Measurements from ENCODE around the gene RPL38. TPM values are rescaled to one million over a fixed set of nuclear protein-coding genes. Genes with fewer than 3 reads are reported as not detected.

RPL38 gene
- total RNA-seq, 1 donor from 2014 or later, result 1,176 TPM

DNA sequence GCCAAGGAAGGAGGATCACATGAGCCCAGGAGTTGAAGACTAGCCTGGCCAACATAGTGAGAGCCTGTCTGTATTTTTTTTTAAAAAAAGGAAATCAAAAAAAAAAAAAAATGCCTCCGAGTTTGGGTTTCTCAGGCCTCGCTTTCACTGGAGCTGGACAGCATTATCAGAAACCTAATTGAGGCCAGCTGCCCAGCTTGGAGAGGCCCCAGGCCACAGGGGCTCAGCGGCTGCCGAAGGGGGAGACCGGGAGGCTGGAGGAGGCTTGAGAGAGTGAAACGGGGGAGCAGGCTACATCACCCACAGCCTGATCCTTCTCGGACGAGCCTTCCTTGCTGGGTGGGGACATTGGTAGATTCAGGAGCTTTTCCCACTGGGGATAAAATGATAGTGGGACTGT lies 15.0 kb downstream of the RPL38 start:
- Mint-ChIP-seq H3K27me3 (no peaks in the 10 kb centered on the region), H3K27ac (no peak overlapping the region), H3K4me1 (peaks cover 17% of the 10 kb centered on the region), H3K36me3 (ENCODE audit: low read depth) (peaks cover 2% of the 10 kb centered on the region), H3K9me3 (no peaks in the 10 kb centered on the region), H3K4me3 (no peak overlapping the region)
- DNase-seq, result no peak
- intact Hi-C loops (cut with micrococcal nuclease), result no loop called here

DNA sequence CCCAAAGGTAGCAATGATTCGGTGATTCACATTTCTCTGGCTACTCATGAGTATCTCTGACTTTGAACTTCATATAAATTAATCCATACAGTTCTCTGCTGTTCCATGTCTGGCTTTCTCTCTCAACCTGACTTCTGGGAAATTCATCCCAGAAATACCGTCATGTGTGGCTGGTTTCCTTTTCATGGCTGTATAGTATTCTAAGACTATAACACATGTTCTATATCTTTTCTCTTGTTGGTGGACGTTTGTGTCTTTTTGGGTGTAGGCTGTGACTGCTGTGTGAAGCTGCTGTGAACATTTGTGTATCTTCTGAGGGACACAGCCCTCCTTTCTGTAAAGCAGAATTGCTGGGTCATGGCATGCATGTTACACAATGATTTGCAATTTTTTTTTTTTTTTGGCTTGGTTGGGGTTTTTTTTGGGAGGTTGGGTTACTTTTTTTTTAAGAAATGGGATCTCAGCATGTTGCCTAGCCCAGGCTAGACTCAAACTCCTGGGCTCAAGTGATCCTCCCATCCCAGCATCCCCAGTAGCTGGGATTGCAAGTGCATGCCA lies 16.2 kb downstream of the RPL38 start:
- intact Hi-C loops (cut with micrococcal nuclease), result no loop called here
- Mint-ChIP-seq H3K4me3 (no peak overlapping the region), H3K36me3 (ENCODE audit: low read depth) (peaks cover 7% of the 10 kb centered on the region), H3K27me3 (no peaks in the 10 kb centered on the region), H3K4me1 (peaks cover 10% of the 10 kb centered on the region), H3K27ac (no peak overlapping the region), H3K9me3 (no peaks in the 10 kb centered on the region)
- DNase-seq, result no peak

DNA sequence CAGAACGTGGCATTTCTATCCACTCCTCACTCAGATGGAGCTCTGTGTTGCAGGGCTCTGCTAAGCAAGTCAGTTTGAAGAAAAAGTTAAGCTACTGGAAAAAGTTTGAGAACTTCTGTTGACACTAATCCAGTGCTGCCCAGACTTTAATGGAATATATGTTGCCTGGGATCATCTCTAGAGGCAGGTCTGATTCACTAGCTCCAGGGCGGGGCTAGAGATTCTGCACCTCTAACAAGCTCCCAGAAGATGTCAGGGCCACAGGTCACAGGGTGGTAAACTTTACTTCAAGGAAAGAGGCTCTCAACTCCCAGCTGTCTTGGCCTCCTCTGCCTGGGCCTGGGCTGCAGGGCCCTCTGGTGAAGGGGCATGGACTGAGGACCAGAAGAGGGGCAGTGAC lies 16.7 kb downstream of the RPL38 start:
- no peaks in the 10 kb centered on the region for H3K9me3 Mint-ChIP-seq
- peaks cover 7% of the 10 kb centered on the region for H3K36me3 Mint-ChIP-seq (ENCODE audit: low read depth)
- H3K4me3 Mint-ChIP-seq, result no peak overlapping the region
- peaks cover 10% of the 10 kb centered on the region for H3K4me1 Mint-ChIP-seq
- DNase-seq, result no peak
- H3K27me3 Mint-ChIP-seq, result no peaks in the 10 kb centered on the region
- intact Hi-C loops (cut with micrococcal nuclease), result no loop called here
- no peak overlapping the region for H3K27ac Mint-ChIP-seq

DNA sequence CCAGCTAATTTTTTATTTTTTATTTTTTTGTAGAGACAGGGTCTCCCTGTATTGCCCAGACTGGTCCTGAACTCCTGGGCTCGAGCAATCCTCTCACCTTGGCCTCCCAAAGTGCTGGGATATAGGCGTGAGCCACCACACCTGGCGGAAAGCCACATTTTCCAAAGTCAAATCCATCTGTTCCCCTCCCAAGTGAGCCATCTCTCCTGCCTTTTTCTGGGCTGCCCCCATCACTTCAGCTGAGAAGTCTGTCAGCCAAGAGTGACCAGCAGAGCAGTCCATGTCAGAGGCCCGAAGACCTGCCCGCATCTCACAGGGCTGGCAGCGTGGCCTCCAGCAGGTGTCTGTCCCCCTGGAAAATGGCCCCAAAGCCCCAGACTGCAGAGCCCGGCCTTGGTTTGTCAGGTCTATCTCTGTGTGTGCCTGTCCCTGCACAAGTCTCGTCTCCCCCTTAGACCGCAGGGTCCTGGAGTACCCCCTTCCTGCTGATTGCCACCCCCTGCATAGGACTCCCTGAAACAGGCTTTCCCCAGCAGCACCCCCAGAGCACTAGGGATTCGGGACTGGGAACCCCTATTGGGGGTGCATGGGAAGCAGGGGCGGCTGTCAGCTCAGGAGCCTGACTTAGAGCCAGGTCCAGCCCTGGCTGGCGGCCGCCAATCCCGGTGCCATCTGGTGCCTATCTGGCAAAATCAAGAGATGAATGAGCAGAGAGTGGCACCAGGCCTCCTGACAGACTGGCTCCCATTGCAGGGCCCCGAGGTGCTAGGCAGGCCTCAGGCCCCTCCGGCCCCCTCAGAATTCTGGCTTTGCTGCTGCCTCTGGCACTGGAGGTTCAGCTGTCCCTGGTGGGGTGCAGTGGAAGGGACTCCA lies 17.7 kb downstream of the RPL38 start:
- Mint-ChIP-seq H3K36me3 (ENCODE audit: low read depth) (peaks cover 7% of the 10 kb centered on the region), H3K4me1 (peaks cover 4% of the 10 kb centered on the region), H3K9me3 (no peaks in the 10 kb centered on the region), H3K4me3 (no peak overlapping the region), H3K27me3 (no peaks in the 10 kb centered on the region), H3K27ac (no peak overlapping the region)
- DNase-seq, result no peak
- intact Hi-C loops (cut with micrococcal nuclease), result no loop called here

DNA sequence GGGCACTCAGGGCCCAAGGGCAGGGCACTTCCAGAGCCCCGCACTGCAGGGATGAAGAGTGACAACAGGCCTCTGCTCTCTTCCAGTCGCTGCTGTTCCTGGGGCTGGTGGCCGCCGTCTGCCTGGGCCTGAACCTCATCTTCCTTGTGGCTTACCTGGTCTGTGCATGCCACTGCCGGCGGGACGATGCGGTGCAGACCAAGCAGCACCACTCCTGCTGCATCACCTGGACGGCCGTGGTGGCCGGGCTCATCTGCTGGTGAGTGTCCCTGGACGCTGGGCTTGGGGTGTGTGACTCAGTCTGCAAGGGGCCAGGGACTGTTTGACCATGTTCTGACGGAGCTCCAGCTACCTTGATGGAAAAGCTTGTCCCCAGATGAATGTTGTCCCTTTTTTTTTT lies 18.9 kb downstream of the RPL38 start:
- Mint-ChIP-seq H3K4me1 (no peaks in the 10 kb centered on the region), H3K36me3 (ENCODE audit: low read depth) (peaks cover 7% of the 10 kb centered on the region), H3K27me3 (no peaks in the 10 kb centered on the region), H3K9me3 (no peaks in the 10 kb centered on the region), H3K27ac (no peak overlapping the region), H3K4me3 (no peak overlapping the region)
- DNase-seq, result no peak
- intact Hi-C loops (cut with micrococcal nuclease), result no loop called here

DNA sequence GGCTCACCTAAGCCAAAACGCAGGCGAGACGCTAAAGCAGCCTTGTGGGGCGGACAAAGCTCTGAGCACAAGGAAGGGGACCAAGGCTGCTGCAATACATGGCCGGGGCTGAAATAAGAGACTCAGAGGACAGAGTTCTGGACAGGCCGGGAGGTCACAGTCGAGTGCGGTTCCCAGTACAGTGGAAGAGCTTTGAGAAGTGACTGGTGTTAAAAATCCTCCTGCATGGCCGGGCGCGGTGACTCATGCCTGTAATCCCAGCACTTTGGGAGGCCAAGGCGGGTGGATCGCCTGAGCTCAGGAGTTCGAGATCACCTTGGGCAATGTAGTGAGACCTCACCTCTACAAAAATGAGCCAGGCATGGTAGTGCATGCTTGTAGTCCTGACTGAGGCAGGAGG lies 20.4 kb downstream of the RPL38 start:
- DNase-seq, result no peak
- intact Hi-C loops (cut with micrococcal nuclease), result no loop called here
- no peaks in the 10 kb centered on the region for H3K4me1 Mint-ChIP-seq
- peaks cover 13% of the 10 kb centered on the region for H3K36me3 Mint-ChIP-seq (ENCODE audit: low read depth)
- H3K27me3 Mint-ChIP-seq, result no peaks in the 10 kb centered on the region
- no peaks in the 10 kb centered on the region for H3K9me3 Mint-ChIP-seq
- no peak overlapping the region for H3K4me3 Mint-ChIP-seq
- no peak overlapping the region for H3K27ac Mint-ChIP-seq

DNA sequence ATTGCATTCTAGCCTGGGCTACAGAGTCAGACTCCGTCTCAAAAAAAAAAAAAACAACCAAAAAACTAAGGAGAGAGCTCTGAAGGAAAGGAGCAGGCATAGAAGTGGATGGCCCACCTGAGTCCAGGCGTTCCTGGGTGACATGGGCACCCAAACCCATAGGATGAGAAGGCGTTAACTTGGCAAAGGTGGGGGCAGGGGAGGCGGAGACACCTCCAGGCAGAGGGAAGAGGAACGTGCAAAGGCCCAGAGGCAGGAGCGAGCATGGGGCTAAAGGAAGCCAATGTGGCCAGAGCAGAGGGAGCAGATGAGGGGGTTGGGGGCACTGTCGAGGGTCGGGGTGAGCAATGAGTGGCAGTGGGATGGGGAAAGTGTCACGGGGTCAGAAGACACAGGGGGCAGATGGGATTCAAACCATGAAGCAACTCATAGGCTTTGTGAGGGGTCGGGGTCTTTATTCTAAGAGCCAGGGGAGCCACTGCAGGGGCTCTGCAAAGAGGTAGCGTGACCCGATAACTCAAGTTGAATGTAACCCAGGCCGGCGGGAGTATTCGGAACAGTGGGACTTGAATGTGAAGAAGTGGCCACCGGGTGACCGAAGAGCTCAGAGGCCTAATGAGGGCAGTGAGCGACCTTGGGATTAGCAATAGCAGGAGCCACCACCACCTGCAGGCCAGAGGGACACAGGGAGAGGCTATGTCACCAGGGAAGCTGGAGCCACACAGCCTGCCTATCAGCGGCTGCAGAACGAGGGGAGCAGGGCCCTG lies 21.7 kb downstream of the RPL38 start:
- intact Hi-C loops (cut with micrococcal nuclease), result no loop called here
- no peak overlapping the region for H3K4me3 Mint-ChIP-seq
- no peaks in the 10 kb centered on the region for H3K27me3 Mint-ChIP-seq
- H3K9me3 Mint-ChIP-seq, result no peaks in the 10 kb centered on the region
- H3K27ac Mint-ChIP-seq, result no peak overlapping the region
- DNase-seq, result no peak
- H3K36me3 Mint-ChIP-seq (ENCODE audit: low read depth), result peaks cover 13% of the 10 kb centered on the region
- H3K4me1 Mint-ChIP-seq, result no peaks in the 10 kb centered on the region

DNA sequence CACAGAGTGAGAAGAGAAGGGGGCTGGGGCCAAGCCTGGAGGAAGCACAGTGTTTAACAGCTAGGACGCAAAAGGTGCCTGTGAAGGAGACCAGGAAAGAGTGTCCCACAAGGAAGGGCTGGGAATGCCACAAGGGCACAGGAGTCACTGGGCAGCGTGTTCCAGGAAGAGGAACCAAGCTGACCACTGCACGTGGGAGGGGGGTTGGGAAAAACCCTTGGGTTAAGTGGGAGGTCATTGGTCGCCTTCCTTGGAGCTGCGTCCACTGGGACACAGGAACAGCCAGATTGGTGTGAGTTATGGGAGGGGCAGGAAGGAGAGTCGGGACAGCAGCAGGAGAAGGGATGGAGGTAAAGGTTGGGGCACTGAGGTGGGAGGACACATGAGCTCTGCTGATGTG lies 22.8 kb downstream of the RPL38 start:
- H3K27me3 Mint-ChIP-seq, result no peaks in the 10 kb centered on the region
- H3K4me1 Mint-ChIP-seq, result no peaks in the 10 kb centered on the region
- peaks cover 13% of the 10 kb centered on the region for H3K36me3 Mint-ChIP-seq (ENCODE audit: low read depth)
- H3K9me3 Mint-ChIP-seq, result no peaks in the 10 kb centered on the region
- H3K4me3 Mint-ChIP-seq, result no peak overlapping the region
- no peak for DNase-seq
- intact Hi-C loops (cut with micrococcal nuclease), result no loop called here
- H3K27ac Mint-ChIP-seq, result no peak overlapping the region

DNA sequence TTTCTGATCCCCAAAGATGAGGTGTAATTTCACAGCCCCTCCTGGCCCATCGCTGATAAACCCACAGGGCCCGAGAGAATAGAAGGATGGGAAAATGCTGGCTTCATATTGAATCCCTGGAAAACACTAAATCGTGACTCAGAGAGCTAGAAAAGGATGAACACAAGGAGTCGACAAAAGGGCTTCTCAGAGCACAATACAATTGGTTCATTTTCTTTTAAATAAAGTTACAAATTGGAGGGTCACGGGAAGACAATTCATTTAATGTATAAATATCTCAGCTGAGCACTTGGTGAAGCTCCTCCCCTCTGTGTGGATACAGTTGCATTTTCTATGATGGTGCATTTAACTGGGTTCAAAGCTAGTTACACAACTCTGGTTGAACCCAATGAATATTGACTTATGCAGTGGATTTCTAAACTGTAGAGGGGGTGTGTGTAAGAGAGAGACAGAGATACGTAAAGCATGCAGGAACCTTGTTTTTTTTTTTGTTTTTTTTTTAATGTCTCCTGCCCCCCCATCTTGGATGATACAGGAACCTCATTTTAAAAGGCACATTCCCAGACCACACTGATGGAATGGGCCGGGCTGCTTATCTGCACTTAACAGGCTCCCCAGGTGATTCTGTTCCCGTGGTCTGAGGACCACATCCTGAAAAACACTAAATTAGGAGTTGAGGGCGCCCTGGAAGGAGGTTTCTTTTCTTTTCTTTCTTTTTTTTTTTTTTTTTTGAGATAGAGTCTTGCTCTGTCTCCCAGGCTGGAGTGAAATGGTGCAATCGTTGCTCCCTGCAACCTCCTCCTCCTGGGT lies 24.0 kb downstream of the RPL38 start:
- Mint-ChIP-seq H3K4me3 (no peak overlapping the region), H3K27me3 (no peaks in the 10 kb centered on the region), H3K4me1 (no peaks in the 10 kb centered on the region), H3K9me3 (no peaks in the 10 kb centered on the region), H3K36me3 (ENCODE audit: low read depth) (peaks cover 13% of the 10 kb centered on the region), H3K27ac (no peak overlapping the region)
- intact Hi-C loops (cut with micrococcal nuclease), result no loop called here
- no peak for DNase-seq

DNA sequence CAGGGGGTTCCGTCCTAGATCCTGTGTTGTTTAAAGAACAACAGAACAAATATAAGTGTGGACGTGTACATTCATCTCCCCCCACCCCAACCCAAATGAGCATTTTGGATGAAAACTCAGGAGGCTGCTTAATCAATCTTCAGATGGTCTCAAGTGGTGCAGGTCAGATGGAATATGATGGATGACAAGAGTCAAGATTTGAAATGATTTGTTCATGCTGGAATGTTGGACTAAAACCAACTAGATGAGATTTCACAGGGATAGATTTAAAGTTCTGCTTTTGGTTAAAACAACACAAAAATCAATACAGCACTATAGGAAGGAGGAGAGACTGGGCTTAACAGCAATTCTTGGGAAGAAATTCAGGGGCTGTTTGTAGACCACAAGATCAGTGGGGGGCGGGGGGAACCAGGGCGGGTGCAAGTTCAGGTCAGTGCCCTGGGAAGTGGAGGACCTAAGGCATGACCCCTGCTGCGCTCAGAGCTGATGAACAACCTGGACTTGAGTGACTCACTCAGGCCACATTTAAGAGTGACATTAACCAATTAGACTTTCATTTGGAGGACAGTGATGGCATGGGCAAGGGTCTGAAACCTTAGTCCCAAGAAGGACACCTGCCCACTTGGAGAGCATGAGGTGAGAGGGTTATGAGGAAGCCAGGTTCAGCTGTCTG lies 25.0 kb downstream of the RPL38 start:
- H3K27me3 Mint-ChIP-seq, result no peaks in the 10 kb centered on the region
- no peaks in the 10 kb centered on the region for H3K9me3 Mint-ChIP-seq
- no peak overlapping the region for H3K4me3 Mint-ChIP-seq
- intact Hi-C loops (cut with micrococcal nuclease), result no loop called here
- H3K4me1 Mint-ChIP-seq, result no peaks in the 10 kb centered on the region
- peaks cover 11% of the 10 kb centered on the region for H3K36me3 Mint-ChIP-seq (ENCODE audit: low read depth)
- no peak for DNase-seq
- no peak overlapping the region for H3K27ac Mint-ChIP-seq

DNA sequence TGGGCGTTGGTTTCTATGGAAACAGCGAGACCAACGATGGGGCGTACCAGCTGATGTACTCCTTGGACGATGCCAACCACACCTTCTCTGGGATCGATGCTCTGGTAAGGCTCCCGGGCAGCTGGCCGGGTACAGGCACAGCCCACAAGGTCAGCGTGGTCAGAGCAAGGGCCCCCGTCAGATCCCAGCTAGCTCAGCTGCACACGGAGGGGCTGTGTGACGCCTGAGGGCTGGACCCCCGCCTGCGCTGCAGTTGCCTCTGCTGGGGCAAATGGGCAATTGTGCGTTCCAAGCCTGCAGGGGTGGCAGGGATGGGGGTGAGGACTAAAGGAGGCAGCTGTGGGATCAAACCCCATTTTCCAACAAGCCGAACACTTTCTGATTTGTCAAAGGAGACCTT lies 27.4 kb downstream of the RPL38 start:
- DNase-seq, result no peak
- H3K4me1 Mint-ChIP-seq, result no peaks in the 10 kb centered on the region
- H3K9me3 Mint-ChIP-seq, result no peaks in the 10 kb centered on the region
- no peak overlapping the region for H3K4me3 Mint-ChIP-seq
- no peaks in the 10 kb centered on the region for H3K27me3 Mint-ChIP-seq
- peaks cover 7% of the 10 kb centered on the region for H3K36me3 Mint-ChIP-seq (ENCODE audit: low read depth)
- H3K27ac Mint-ChIP-seq, result no peak overlapping the region
- intact Hi-C loops (cut with micrococcal nuclease), result no loop called here

DNA sequence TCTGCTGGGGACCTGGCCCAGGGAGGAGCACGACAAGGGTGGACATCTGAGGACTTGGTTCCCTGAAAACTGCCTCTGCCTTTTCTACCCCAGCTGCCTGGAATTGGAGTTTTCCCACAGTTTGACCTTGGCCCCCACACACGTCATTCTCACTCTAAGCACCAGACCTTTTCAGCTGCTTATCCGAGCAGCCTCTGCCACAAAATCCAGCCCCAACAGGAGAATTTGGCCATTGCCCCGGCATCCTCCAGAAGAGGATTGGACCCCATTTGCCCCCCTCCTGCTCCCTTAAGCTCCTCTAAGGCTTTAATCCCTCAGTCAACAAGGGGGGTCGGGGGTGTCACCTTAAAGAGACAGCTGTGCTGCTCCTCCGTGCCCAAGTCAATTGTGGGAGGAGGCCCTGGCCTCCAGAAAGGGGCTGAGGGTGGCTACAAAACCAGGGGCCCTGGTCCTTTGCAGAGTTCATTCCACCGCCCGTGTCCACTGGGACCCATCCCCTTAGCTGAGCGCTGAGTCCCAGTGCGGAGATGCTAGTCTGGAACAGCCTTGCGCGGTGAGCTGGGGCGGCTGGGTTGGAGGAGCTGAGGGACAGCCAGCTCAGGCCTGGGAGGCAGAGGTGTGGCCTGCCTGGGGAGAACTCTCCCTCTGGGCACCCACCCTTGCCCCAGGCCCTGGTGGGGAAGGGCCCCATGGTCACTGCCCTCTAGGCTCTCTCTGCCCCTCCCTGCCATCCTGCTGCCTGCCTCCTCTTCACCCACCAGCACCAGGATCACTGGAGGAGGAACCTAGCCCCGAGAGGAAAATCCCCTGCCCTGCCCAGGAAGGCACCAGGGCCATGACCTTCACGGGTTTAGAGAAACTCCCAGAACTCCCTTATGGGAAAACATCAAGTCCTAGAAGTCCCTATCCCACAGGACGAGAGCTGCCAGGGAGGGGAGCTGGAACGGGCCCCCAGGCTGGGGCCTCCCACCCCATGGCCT lies 28.7 kb downstream of the RPL38 start:
- no peak overlapping the region for H3K27ac Mint-ChIP-seq
- DNase-seq, result no peak
- H3K4me1 Mint-ChIP-seq, result no peaks in the 10 kb centered on the region
- no peak overlapping the region for H3K4me3 Mint-ChIP-seq
- no peaks in the 10 kb centered on the region for H3K27me3 Mint-ChIP-seq
- H3K9me3 Mint-ChIP-seq, result no peaks in the 10 kb centered on the region
- H3K36me3 Mint-ChIP-seq (ENCODE audit: low read depth), result peaks cover 7% of the 10 kb centered on the region
- intact Hi-C loops (cut with micrococcal nuclease), result no loop called here

All from activated CD4-positive, alpha-beta T cell treated with anti-CD3 and anti-CD28 coated beads, Interleukin-2, amount 10 ng/mL, durations not matched to agents 24 days and 14 days (primary cell).